Stimulated activated CD8-positive, alpha-beta memory T cell treated with anti-CD3 and anti-CD28 coated beads, Interleukin-7, amount 100 ng/mL, for 48 hours (primary cell): ENCODE measurements around the gene PIP5K1C.
"Not testable (repeated sequence)": the region's sequence is repeated elsewhere in the genome, so short reads cannot be mapped to it uniquely, and the experiment has no call there.

Experiments used
- DNase-seq, 2 donors: peaks; one replicate each; pipeline ENCODE4 v3.0.0-alpha.2; 2020; ENCODE audit warnings: low read depth in 1 of 2; ENCODE audit errors: extremely low read depth in 1 of 2

Gene PIP5K1C

DNA sequence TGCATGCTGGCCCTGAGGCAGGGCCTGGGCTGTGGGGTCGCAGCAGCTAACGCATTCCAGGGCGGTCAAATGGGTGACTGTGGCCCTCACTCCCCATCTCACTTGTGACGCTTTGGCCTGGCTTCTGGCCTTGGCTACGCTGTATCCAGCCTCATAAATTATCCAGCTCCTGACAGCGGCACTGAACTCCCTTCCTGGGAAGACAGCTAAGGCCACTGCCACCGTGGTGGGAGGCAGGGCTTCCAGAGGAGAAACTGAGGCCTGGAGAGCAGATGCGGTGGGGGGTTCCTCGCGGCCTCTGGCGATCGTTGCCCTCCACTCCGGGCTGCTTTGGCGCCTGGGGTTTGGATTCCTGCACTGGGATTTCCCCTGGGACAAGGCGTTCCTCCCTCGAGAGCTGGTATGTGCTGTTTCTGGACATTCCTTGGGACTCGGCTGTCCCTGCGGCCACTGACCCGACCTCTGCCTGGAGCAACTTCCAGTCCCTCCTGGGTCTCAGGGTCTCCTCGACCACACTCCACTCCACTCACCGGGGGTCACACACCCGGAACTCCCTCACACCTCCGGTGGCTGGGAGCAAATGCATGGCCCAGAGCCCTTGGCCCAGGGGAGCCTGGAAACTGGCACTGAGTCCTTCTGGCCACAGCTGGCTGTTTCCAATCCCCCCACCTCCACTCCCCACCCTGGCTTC lies 97.0 kb downstream of the PIP5K1C start:
- DNase-seq = no peak

DNA sequence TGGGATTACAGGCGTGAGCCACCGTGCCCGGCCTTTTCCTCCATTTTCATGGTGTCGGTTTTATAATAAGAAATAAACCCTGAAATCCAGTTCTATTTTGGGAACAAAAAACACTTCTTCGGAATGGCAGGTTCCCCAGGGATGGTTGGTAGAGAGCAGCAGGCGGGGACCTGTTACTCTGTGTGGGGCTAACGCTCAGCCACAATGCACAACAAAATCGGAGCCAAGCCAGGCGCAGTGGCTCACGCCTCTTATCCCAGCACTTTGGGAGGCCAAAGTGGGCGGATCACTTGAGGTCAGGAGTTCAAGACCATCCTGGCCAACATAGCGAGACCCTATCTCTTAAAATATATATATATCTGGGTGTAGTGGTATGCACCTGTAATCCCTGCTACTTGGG lies 99.2 kb downstream of the PIP5K1C start:
- DNase-seq = no peak

DNA sequence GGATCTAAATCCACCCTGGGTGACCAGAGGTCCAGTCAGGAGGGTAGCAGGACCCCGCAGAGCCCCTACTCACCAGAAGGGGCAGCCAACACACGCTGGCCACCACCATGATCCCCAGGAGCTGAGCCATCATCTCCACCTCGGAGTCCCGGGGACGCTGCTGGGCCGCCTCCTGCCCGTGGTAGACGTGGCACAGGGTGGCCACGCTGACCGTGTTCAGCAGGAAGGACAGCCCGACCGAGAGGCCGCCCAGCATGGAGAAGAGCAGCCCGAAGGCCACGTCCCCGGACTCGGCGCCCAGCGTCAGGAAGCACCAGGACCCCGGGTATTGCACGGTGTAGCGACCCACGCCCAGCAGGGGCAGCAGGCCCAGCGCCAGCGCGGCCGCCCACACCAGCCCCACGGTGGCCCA lies 100.5 kb downstream of the PIP5K1C start:
- no peak for DNase-seq

GRCh38 chr19:3595521-3596061 lies 104.7 kb downstream of the PIP5K1C start:
- no peak for DNase-seq

DNA sequence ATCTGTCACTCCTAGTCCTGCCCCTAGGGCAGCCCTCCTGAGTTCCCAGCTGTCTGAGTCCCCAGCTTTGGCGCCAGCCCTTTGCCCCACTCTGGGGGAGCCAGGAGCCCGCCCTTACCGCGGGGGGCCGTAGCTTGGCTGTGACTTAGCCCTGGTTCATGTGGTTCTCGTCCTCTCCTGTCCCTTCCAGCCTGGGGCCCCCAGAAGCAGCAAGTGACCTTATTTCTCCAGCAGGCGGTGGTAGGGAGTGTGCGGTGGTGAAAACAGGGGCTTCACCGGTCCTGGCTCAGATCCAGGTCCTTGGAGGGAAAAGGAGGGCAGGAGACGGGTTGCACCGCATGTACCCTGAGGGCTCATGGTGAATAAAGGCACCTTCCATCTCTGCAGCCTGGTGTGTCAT lies 107.1 kb downstream of the PIP5K1C start:
- no peak for DNase-seq

GRCh38 chr19:3591876-3592613 lies 108.2 kb downstream of the PIP5K1C start:
- DNase-seq = no peak

DNA sequence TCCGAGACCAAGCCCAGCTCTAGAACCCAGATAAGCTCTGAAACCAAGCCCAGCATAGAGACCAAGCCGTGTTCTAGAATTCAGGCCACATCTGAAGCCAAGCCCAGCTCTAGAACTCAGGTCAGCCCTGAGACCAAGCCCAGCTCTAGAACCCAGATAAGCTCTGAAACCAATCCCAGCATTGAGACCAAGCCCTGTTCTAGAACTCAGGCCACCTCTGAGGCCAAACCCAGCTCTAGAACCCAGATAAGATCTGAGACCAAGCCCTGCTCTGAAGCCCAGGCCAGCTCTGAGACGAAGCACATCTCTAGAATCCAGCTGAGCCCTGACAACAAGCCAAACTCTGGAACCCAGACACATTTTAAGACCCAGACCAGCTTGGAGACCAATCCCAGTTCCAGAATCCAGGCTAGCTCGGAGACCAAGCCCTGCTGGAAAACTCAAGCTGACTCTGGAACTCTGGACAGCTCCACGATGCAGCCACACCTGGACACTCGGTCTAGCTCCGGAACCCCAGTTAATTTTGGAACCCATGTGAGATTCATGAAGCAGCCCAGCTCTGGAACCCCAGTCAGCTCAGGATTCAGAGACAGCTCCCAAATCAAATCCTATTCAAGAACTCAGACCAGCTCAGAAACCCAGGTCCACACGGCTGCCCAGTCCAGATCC lies 109.1 kb downstream of the PIP5K1C start:
- no peak for DNase-seq

DNA sequence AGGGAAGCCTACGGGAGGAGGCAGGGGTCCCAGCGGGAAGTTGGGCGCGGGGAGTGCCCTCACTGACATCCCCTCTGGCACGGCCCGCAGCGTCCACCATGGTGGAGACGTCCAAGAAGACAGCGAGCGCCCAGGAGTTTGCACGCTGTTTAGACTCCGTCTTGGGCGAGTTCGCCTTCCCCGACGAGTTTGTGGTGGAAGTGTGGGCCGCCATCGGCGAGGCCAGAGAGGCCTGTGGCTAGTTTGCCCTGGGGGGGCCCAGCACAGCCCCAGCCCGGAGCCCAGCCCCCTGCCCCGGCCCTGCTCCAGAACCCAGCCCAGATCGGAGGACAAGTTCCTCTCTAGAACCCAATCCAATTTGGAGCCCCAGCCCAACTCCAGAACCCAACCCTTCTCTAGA lies 110.3 kb downstream of the PIP5K1C start:
- DNase-seq = no peak

DNA sequence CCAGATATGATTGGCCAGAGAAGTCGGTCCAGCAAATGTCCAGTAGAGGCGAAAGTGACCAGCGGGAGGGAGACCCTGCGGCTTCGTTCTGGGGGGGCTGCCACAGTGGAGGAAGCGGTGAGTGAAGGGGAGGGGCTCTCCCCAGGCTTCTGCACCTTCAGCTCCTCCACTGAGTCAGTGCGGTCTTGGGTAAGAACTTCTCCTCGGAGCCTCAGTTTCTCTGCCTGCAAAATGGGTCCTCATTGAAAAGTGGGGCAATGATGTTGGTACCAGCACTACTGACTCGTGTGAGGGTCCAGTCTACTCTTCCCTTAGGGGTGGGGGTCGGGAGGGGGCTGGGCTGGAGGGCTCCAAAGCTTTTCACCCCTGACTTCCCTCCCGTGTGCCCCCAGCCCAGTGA lies 110.8 kb downstream of the PIP5K1C start:
- DNase-seq = no peak

DNA sequence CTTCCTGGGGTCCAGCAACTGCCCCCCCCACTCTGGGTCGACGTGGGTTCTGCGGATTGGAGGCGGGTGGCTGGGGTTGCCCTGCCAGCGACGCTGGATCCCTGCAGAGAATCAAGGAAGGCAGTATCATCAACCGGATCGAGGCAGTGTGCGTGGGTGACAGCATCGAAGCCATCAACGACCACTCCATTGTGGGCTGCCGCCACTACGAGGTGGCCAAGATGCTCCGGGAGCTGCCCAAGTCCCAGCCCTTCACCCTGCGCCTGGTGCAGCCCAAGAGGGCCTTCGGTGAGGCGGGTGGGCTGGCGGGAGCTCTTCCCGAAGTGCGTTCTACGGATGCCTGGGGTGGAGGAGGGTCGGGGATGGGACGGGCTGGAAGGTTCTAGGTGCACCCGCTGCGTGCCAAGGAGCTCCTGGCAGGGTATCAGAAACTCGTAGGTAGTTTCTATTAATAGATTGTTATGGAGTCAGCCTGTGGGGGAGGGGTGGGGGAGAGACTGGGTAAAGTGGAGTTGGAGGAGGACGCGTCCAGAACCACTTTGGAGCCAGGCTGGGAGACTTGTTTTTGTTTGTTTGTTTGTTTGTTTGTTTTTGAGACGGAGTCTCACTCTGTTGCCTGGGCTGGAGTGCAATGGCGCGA lies 113.4 kb downstream of the PIP5K1C start:
- DNase-seq = no peak

DNA sequence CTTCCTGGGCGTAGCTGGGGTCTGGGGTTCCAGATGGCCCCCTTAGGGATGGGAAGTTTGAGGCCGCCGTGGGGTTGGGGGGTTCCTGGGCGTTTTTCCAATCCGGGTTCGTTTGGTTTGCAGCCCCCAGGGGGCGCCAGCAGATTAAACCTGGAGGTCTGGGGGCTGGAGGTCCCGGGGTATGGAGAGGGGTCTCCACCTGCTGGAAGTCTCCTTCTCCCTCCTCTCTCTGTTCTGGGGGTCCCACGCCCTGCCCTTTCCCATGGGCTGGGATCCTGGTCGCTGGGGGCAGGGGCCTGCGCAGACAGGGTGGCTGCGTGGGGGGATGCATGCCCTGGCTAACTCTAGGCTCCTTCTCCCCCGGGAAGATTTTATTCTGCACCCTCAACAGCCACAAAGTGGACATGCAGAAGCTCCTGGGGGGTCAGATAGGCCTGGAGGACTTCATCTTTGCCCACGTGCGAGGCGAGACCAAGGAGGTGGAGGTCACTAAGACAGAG lies 114.1 kb downstream of the PIP5K1C start:
- no peak for DNase-seq

- DNase-seq = no peak
Observed at GRCh38 chr19:3585301-3586126, 114.8 kb downstream of the PIP5K1C start, which contains the start of gene GIPC3. TSS of gene GIPC3 (plus strand) at chr19:3585478. CDS start at chr19:3585598, 120 bp downstream.

- DNase-seq = not testable (repeated sequence)
Observed at GRCh38 chr19:3584036-3584802, 116.0 kb downstream of the PIP5K1C start.

- not testable (repeated sequence) for DNase-seq
Observed at GRCh38 chr19:3581792-3582191, 118.5 kb downstream of the PIP5K1C start.
